Keratinocyte (primary cell): ENCODE data around the gene POLD2. TPM values are rescaled to one million over a fixed set of nuclear protein-coding genes. Genes with fewer than 3 reads are reported as not detected.

Source experiments
- DNase-seq: peaks from one replicate; pipeline ENCODE4 v3.0.0-alpha.2; 2011; ENCODE audit warnings: low read depth, missing footprints, low spot score
- FAIRE-seq: peaks from 2 replicates; lab custom pipeline; 2011; peaks lifted over from hg19 to GRCh38; lab: Jason Lieb, UNC
- H2AFZ ChIP-seq: 2 replicates; pipeline ENCODE4 v1.6.0; 2012; ENCODE audit warnings: low read length, control low read depth, inconsistent platforms; ENCODE audit not compliant: control insufficient read depth
- H3K27ac ChIP-seq: 2 replicates; pipeline ENCODE4 v1.5.1; 2011; ENCODE audit warnings: low read length; ENCODE audit not compliant: control insufficient read depth, insufficient read depth
- H3K27me3 ChIP-seq: 3 replicates; pipeline ENCODE4 v1.6.0; 2011; ENCODE audit warnings: low read length; ENCODE audit not compliant: control insufficient read depth, insufficient read depth; ENCODE audit errors: extremely low read depth
- H3K36me3 ChIP-seq, 2 experiments: 2 replicates in 1 of 2; 3 replicates in 1 of 2; pipeline ENCODE4 v1.5.1; 2011; ENCODE audit warnings: low read length in 2 of 2, mild to moderate bottlenecking in 1 of 2; ENCODE audit not compliant: control insufficient read depth in 2 of 2, insufficient read depth in 2 of 2; ENCODE audit errors: extremely low read depth in 1 of 2
- H3K4me1 ChIP-seq: 3 replicates; pipeline ENCODE4 v1.5.1; 2011; ENCODE audit warnings: low read length; ENCODE audit not compliant: control insufficient read depth, insufficient read depth; ENCODE audit errors: extremely low read depth
- H3K4me2 ChIP-seq: 3 replicates; pipeline ENCODE4 v1.6.0; 2011; ENCODE audit warnings: low read depth, low read length; ENCODE audit not compliant: control insufficient read depth, insufficient read depth; ENCODE audit errors: extremely low read depth
- H3K4me3 ChIP-seq, 3 experiments: fragments of 200-600 bp in 1 of 3; sonication (generic) in 1 of 3; 2 replicates in 2 of 3; 3 replicates in 1 of 3; pipeline ENCODE4 v1.5.1; 2011 to 2016; ENCODE audit warnings: low read length in 3 of 3, mild to moderate bottlenecking in 3 of 3, control low read depth in 2 of 3, inconsistent platforms in 1 of 3, low read depth in 1 of 3, mixed read lengths in 1 of 3, mixed run types in 1 of 3, moderate library complexity in 1 of 3; ENCODE audit not compliant: control insufficient read depth in 2 of 3, insufficient read depth in 2 of 3; ENCODE audit errors: extremely low read depth in 1 of 3
- H3K79me2 ChIP-seq: 2 replicates; pipeline ENCODE4 v1.6.0; 2012; ENCODE audit warnings: low read length; ENCODE audit not compliant: control insufficient read depth, insufficient read depth
- H3K9ac ChIP-seq: 3 replicates; pipeline ENCODE4 v1.6.0; 2011; ENCODE audit warnings: low read length; ENCODE audit not compliant: control insufficient read depth, insufficient read depth; ENCODE audit errors: extremely low read depth
- H3K9me1 ChIP-seq: 3 replicates; pipeline ENCODE4 v1.6.0; 2011; ENCODE audit warnings: low read length; ENCODE audit not compliant: control insufficient read depth, insufficient read depth; ENCODE audit errors: extremely low read depth
- H3K9me3 ChIP-seq: 2 replicates; pipeline ENCODE4 v1.5.1; 2012; ENCODE audit warnings: low read depth, low read length; ENCODE audit not compliant: control insufficient read depth
- H4K20me1 ChIP-seq: 3 replicates; pipeline ENCODE4 v1.6.0; 2011; ENCODE audit warnings: low read length; ENCODE audit not compliant: control insufficient read depth, insufficient read depth; ENCODE audit errors: extremely low read depth
- EZH2 ChIP-seq: IDR thresholded peaks from one replicate; pipeline ENCODE4 v1.6.1; 2012; ENCODE audit warnings: inconsistent platforms, mild to moderate bottlenecking, low read length, moderate library complexity
- dilution Hi-C: fragments of 300-500 bp; cut with MboI; formaldehyde crosslinking; loops from one replicate; pipeline ENCODE4 v1.7.0; 2020; ENCODE audit warnings: low sequenced_read_pairs; ENCODE audit not compliant: extremely low pct_ligation_motif_present
- polyA plus RNA-seq, 5 experiments: library from polyadenylated mRNA; depleted of rRNA in 3 of 5; stranded (reverse) in 3 of 5; stranded (forward) in 1 of 5; unstranded in 1 of 5; fragments of >200 nt; gene quantifications; 1 replicate in 1 of 5; 2 replicates in 3 of 5; 3 replicates in 1 of 5; pipeline versions ENCODE4 v1.2.1 to v1.2.3, GENCODE V29; 2011 to 2012; ENCODE audit warnings: missing spikeins in 2 of 5, low read depth in 1 of 5, low replicate concordance in 1 of 5
- small RNA-seq, 3 experiments: library from RNA; depleted of rRNA; stranded (forward); fragments of <200 nt; gene quantifications; one replicate each; pipeline ENCODE3, GENCODE V24; 2012; ENCODE audit warnings: low read depth in 3 of 3, low replicate concordance in 1 of 3; ENCODE audit not compliant: insufficient read length in 3 of 3
- TF ChIP-seq, protein P1 (sequence below), 3 experiments: IDR thresholded peaks in 1 of 3; conservative IDR thresholded peaks in 1 of 3; optimal IDR thresholded peaks in 1 of 3; 2 replicates in 2 of 3; 3 replicates in 1 of 3; pipeline versions ENCODE3 to v1.5.1; 2011; ENCODE audit warnings: low read length in 3 of 3, mild to moderate bottlenecking in 3 of 3, moderate library complexity in 2 of 3, control low read depth in 1 of 3, inconsistent platforms in 1 of 3; ENCODE audit not compliant: insufficient read depth in 2 of 3; ENCODE audit errors: extremely low read depth in 1 of 3

Gene POLD2
- polyA plus RNA-seq, 1 donor (not counting 4 experiments of a cell fraction or from before 2014, with no cell fraction given) = 158 TPM

DNA sequence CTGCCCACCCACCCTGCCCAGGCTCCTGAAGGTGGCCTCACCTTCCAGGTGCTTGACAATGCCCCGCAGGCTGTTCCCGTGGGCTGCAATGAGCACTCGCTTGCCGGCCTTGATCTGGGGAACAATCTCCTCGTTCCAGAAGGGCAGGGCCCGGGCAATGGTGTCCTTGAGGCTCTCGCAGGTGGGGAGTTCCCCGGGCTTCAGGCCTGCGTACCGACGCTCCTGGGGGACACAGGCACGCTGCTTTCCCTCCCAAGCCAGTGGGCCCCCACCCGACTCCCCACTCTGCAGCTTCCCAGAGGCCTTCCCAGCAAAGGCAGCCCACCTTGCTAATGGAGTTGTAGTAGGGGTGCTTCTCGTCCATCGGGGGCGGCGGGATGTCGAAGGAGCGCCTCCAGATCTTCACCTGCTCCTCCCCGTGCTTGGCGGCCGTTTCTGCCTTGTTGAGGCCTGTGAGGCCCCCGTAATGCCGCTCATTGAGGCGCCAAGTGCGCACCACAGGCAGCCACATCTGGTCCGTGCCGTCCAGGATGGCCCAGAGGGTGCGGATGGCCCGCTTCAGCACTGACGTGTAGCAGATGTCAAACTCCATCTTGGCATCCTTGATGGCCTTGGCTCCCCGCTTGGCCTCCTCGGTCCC is 58.4 kb downstream of the POLD2 start:
- no peak for DNase-seq
- H3K4me1 ChIP-seq = no peaks in the 10 kb centered on the region
- no peaks in the 10 kb centered on the region for H3K79me2 ChIP-seq
- H3K4me3 ChIP-seq = no peak overlapping the region
- no peaks in the 10 kb centered on the region for H3K9me1 ChIP-seq
- no peak overlapping the region for H2AFZ ChIP-seq
- no peaks in the 10 kb centered on the region for H3K27me3 ChIP-seq
- TF ChIP-seq, protein P1, sequence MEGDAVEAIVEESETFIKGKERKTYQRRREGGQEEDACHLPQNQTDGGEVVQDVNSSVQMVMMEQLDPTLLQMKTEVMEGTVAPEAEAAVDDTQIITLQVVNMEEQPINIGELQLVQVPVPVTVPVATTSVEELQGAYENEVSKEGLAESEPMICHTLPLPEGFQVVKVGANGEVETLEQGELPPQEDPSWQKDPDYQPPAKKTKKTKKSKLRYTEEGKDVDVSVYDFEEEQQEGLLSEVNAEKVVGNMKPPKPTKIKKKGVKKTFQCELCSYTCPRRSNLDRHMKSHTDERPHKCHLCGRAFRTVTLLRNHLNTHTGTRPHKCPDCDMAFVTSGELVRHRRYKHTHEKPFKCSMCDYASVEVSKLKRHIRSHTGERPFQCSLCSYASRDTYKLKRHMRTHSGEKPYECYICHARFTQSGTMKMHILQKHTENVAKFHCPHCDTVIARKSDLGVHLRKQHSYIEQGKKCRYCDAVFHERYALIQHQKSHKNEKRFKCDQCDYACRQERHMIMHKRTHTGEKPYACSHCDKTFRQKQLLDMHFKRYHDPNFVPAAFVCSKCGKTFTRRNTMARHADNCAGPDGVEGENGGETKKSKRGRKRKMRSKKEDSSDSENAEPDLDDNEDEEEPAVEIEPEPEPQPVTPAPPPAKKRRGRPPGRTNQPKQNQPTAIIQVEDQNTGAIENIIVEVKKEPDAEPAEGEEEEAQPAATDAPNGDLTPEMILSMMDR (optimal IDR thresholded peaks at IDR 0.05 in 1 of 3, IDR thresholded peaks at IDR 0.05 in 1 of 3, conservative IDR thresholded peaks at IDR 0.05 in 1 of 3; ENCODE audit: extremely low read depth in 1 of 3, insufficient read depth in 2 of 3, low read length in 3 of 3) = no peak
- TF ChIP-seq EZH2 = no peak
- dilution Hi-C loops = no loop called here
- no peak overlapping the region for H3K4me2 ChIP-seq
- H4K20me1 ChIP-seq = no peaks in the 10 kb centered on the region
- H3K9ac ChIP-seq = no peak overlapping the region
- FAIRE-seq = no peak
- H3K27ac ChIP-seq = no peak overlapping the region
- H3K9me3 ChIP-seq = no peaks in the 10 kb centered on the region
- peaks cover 19 to 24% of the 10 kb centered on the region in 2 experiments for H3K36me3 ChIP-seq

Small RNA genes lying within 50 kb of the gene (small RNA-seq; reads per million reads assigned to genes)
- gene RNA5SP230 = 0 reads per million in 3 experiments

Other genes with a start within 250 kb of the POLD2 start
- 24.8 to 29.7 TPM (median 27.6 TPM) in 3 replicates for gene URGCP, start 217.0 kb downstream of the POLD2 start, polyA plus RNA-seq
- 7.9 to 11.0 TPM (median 8.1 TPM) in 3 replicates for gene UBE2D4, start 197.1 kb downstream of the POLD2 start, polyA plus RNA-seq
- not detected in 3 replicates for gene SPDYE1, start 125.7 kb downstream of the POLD2 start, polyA plus RNA-seq
- gene DBNL, start 78.8 kb downstream of the POLD2 start, polyA plus RNA-seq = 76.1 to 107 TPM (median 88.4 TPM) in 3 replicates
- not detected in 3 replicates for gene PGAM2, start 58.0 kb downstream of the POLD2 start, polyA plus RNA-seq
- 4.7 to 5.9 TPM (median 4.8 TPM) in 3 replicates for gene POLM, start 41.0 kb downstream of the POLD2 start, polyA plus RNA-seq
- 0.03 to 0.18 TPM (median 0.03 TPM) in 3 replicates for gene AEBP1, start 19.2 kb downstream of the POLD2 start, polyA plus RNA-seq
- 0.19 to 2.9 TPM (median 0.59 TPM) in 3 replicates for gene MYL7, start 17.8 kb upstream of the POLD2 start, polyA plus RNA-seq
- gene GCK, start 65.9 kb upstream of the POLD2 start, polyA plus RNA-seq = 0.03 TPM in 1 of 3 replicates, not detected in the others
- 139 to 192 TPM (median 148 TPM) in 3 replicates for gene YKT6, start 77.4 kb upstream of the POLD2 start, polyA plus RNA-seq
- gene CAMK2B, start 202.0 kb upstream of the POLD2 start, polyA plus RNA-seq = 0.25 to 0.32 TPM (median 0.31 TPM) in 3 replicates